Coronary artery (tissue), 2 donors: ENCODE results near the gene OLIG3.

Experiments
- DNase-seq: peaks from one replicate; pipeline ENCODE4 v3.0.0-alpha.2; 2017; ENCODE audit warnings: low spot score
- H3K27ac ChIP-seq, 2 donors: fragments of 200-600 bp; sonication (generic); one replicate each; pipeline ENCODE4 v1.5.1; 2016 to 2019
- H3K4me3 ChIP-seq: fragments of 200-600 bp; sonication (generic); 2 replicates; pipeline ENCODE4 v1.5.1; 2016; ENCODE audit warnings: mild to moderate bottlenecking, moderate library complexity
- CTCF ChIP-seq: fragments of 200-600 bp; sonication (generic); IDR thresholded peaks from one replicate; pipeline ENCODE4 v1.5.1; 2019; ENCODE audit warnings: antibody characterized with exemption

The OLIG3 gene

GRCh38 chr6:137512757-137513605 lies 18.8 kb upstream of the OLIG3 start:
- no peak overlapping the region for H3K4me3 ChIP-seq
- TF ChIP-seq CTCF, result no peak
- H3K27ac ChIP-seq, result no peak overlapping the region
- no peak for DNase-seq

GRCh38 chr6:137510923-137511322 lies 16.7 kb upstream of the OLIG3 start:
- no peak overlapping the region for H3K27ac ChIP-seq
- TF ChIP-seq CTCF, result no peak
- H3K4me3 ChIP-seq, result no peak overlapping the region
- DNase-seq, result no peak

- TF ChIP-seq CTCF, result no peak
- H3K4me3 ChIP-seq, result no peak overlapping the region
- no peak overlapping the region for H3K27ac ChIP-seq
- DNase-seq, result no peak
These were observed 4.4 kb upstream of the OLIG3 start for GRCh38 chr6:137498481-137499190.

- H3K27ac ChIP-seq, result no peak overlapping the region
- TF ChIP-seq CTCF, result no peak
- no peak for DNase-seq
- peak overlapping the region; percentile 59 for H3K4me3 ChIP-seq
These were observed 3.7 kb upstream of the OLIG3 start for GRCh38 chr6:137497721-137498463.

GRCh38 chr6:137496909-137497720 lies 2.9 kb upstream of the OLIG3 start:
- Histone ChIP-seq H3K4me3 (peak overlapping the region; percentile 59), H3K27ac (no peak overlapping the region)
- no peak for TF ChIP-seq CTCF
- DNase-seq, result no peak

GRCh38 chr6:137496368-137496767 lies 2.2 kb upstream of the OLIG3 start:
- TF ChIP-seq CTCF, result no peak
- DNase-seq, result no peak
- peak overlapping the region; percentile 59 for H3K4me3 ChIP-seq
- no peak overlapping the region for H3K27ac ChIP-seq
